HUES64 (cell line): ENCODE results near the gene FLOT2.
"Not testable (repeated sequence)": the region's sequence is repeated elsewhere in the genome, so short reads cannot be mapped to it uniquely, and the experiment has no call there.

Experiments
- H3K27ac ChIP-seq: 2 replicates; pipeline ENCODE4 v1.7.0; 2013; ENCODE audit warnings: low read depth, low read length, inconsistent platforms
- H3K27me3 ChIP-seq: 2 replicates; pipeline ENCODE4 v1.6.1; 2013; ENCODE audit warnings: mild to moderate bottlenecking, low read length; ENCODE audit not compliant: insufficient read depth
- H3K36me3 ChIP-seq: 2 replicates; pipeline ENCODE4 v1.6.1; 2013; ENCODE audit warnings: mild to moderate bottlenecking, low read length; ENCODE audit not compliant: insufficient read depth
- H3K4me1 ChIP-seq: 2 replicates; pipeline ENCODE4 v1.6.1; 2013; ENCODE audit warnings: mild to moderate bottlenecking, low read length, moderate library complexity; ENCODE audit not compliant: insufficient read depth
- H3K4me3 ChIP-seq: 2 replicates; pipeline ENCODE4 v1.5.1; 2013; ENCODE audit warnings: mild to moderate bottlenecking, low read length, moderate library complexity
- H3K9ac ChIP-seq: 2 replicates; pipeline ENCODE4 v1.6.1; 2013; ENCODE audit warnings: mild to moderate bottlenecking, low read depth, low read length
- H3K9me3 ChIP-seq: 2 replicates; pipeline ENCODE4 v1.6.1; 2013; ENCODE audit warnings: low read depth, low read length; ENCODE audit not compliant: insufficient read depth
- WGBS: fragments of 150-250, 120-280 bp; methylation state at CpG from one replicate; pipeline ENCODE4 v1.1.7; 2013; ENCODE audit warnings: missing lambda C conversion rate; 5-methylcytosine and 5-hydroxymethylcytosine counted together

The FLOT2 gene

GRCh38 chr17:28903546-28903841 lies 6.0 kb upstream of the FLOT2 start:
- WGBS: 94% methylated on average over 5 of the region's 5 CpGs
- not testable (repeated sequence) for H3K9ac ChIP-seq, H3K4me1 ChIP-seq, H3K4me3 ChIP-seq, H3K27me3 ChIP-seq, H3K27ac ChIP-seq, H3K9me3 ChIP-seq
- peaks cover 35% of the 10 kb centered on the region for H3K36me3 ChIP-seq

- H3K9ac ChIP-seq: peak within 1 kb of the TSS; percentile 78
- H3K4me3 ChIP-seq: peak within 1 kb of the TSS; percentile 73
- H3K27ac ChIP-seq: peak within 1 kb of the TSS; percentile 75
- WGBS: 5% methylated on average over 55 of the region's 55 CpGs
- H3K9me3 ChIP-seq: no peaks in the 10 kb centered on the region
- peaks cover 29% of the 10 kb centered on the region for H3K36me3 ChIP-seq
- H3K4me1 ChIP-seq: 0 out of 2 replicates have a peak, but pooled peaks cover 4% of the 10 kb centered on the region
- H3K27me3 ChIP-seq: no peaks in the 10 kb centered on the region
These were observed 5.4 kb upstream of the FLOT2 start, which contains the start of gene DHRS13 for GRCh38 chr17:28902819-28903545. TSS of gene DHRS13 (minus strand) at chr17:28903079. CDS start at chr17:28902944, 135 bp downstream.

- H3K27ac ChIP-seq: peak overlapping the region; percentile 75
These were observed 4.6 kb upstream of the FLOT2 start for GRCh38 chr17:28901866-28902818.

GRCh38 chr17:28900986-28901726 lies 3.6 kb upstream of the FLOT2 start:
- Histone ChIP-seq H3K27ac (no peak overlapping the region), H3K9me3 (no peaks in the 10 kb centered on the region), H3K9ac (no peak overlapping the region), H3K4me1 (peaks cover 7% of the 10 kb centered on the region), H3K36me3 (peaks cover 11% of the 10 kb centered on the region), H3K27me3 (no peaks in the 10 kb centered on the region), H3K4me3 (peak overlapping the region; percentile 73)
- WGBS: 94% methylated on average over 24 of the region's 24 CpGs

More at GRCh38 chr17:28901866-28902818, 4.6 kb upstream of the FLOT2 start:
- Histone ChIP-seq H3K27me3 (no peaks in the 10 kb centered on the region), H3K4me3 (peak overlapping the region; percentile 73), H3K9ac (peak overlapping the region; percentile 78), H3K4me1 (0 out of 2 replicates have a peak, but pooled peaks cover 4% of the 10 kb centered on the region), H3K36me3 (peaks cover 21% of the 10 kb centered on the region), H3K9me3 (no peaks in the 10 kb centered on the region)
- 3% methylated on average over 61 of the region's 62 CpGs for WGBS

DNA sequence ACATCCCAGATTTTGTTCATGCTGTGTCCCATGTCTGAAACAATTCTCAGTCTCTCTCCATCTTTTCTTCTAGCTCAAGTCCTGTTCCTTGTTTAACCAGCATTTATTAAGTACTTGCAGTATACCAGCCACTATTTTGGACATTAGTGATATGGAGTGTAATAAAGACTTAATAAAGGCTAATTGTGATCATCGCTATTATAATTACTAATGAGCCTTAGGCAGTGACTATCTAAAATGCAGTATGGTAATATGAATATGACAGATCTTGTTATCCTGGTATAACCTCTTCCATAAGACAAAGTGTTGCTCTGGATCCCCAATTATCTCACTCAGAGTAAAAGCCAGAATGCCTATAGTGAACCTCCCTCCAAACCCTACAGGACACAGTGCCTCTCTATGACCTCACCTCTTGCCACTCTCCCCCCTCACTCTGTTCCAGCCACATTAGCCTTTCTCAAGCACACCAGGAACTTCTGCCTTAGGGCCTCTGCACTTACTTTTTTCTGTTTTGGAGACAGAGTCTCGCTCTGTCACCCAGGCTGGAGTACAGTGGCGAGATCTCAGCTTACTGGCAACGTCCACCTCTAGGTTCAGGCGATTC lies 1.8 kb upstream of the FLOT2 start:
- WGBS: 96% methylated on average over 5 of the region's 5 CpGs
- H3K27ac ChIP-seq: no peak overlapping the region
- no peak overlapping the region for H3K4me3 ChIP-seq
- H3K9me3 ChIP-seq: no peaks in the 10 kb centered on the region
- no peak overlapping the region for H3K9ac ChIP-seq
- peaks cover 7% of the 10 kb centered on the region for H3K36me3 ChIP-seq
- no peaks in the 10 kb centered on the region for H3K27me3 ChIP-seq
- peaks cover 13% of the 10 kb centered on the region for H3K4me1 ChIP-seq

DNA sequence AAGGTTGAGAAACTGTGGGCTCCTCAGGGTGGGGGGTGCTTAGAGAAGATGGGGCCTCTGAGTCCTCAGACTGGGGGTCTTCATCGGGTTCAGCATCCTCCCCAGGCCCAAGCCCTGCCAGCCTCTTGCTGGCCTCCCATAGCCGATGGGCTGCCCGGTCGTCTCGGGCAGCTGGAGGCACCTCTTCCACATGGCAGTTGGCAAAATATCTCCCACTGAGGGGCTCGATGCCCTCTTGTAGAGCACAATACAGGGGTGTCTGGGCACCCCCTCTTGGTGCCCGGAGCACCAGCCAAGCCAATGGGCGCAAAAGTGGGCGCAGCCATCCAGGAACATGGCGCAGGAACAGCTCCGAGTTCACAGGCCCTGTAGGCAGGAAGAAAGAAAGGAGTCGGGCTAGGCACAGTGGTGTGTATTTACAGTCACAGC lies 1.0 kb upstream of the FLOT2 start:
- Histone ChIP-seq H3K4me1 (peaks cover 13% of the 10 kb centered on the region), H3K27me3 (no peaks in the 10 kb centered on the region), H3K9ac (no peak overlapping the region), H3K36me3 (peaks cover 7% of the 10 kb centered on the region), H3K9me3 (no peaks in the 10 kb centered on the region), H3K4me3 (no peak overlapping the region), H3K27ac (no peak overlapping the region)
- WGBS: 90% methylated on average over 12 of the region's 12 CpGs

DNA sequence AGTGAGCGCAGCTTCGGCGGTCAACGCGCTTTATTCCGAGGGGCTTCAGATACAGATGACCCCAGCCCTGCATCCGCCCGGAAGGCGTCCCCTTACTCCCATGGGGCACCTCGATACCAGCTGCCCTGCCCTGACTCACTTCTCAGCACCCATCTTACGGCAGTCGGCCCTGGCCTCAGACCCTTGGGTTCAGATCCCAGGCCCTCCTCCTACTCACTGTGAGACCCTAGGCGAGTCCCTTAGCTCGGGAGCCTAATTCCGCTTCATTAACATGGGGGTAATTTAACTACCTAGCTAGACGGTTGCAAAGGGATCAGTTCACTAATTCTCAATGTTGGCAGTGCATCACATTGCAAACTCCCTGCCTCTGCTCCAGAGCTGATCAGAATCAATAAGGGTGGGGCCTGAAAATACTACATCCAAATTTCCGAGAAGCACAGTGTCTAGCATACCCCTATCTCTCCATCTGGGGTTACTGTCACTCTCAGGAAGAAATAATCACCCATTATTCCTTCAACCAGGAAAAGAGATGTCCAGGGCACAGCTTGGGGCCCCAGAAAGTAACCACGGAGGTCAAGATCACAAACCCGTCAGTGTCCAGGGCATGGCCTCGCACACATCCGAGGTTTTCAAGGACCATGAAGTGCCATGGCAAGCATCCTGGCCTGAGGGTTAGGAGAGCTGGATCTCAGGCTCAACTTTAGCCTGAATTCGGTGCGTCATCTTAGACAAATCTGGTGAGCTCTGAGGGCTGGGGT lies 415 bp upstream of the FLOT2 start:
- peak overlapping the region; percentile 90; the same call in 1 of the 2 replicates for H3K27ac ChIP-seq

GRCh38 chr17:28896491-28896883 lies 1.0 kb downstream of the FLOT2 start:
- H3K9me3 ChIP-seq: no peaks in the 10 kb centered on the region
- peak overlapping the region; percentile 94 for H3K4me3 ChIP-seq
- H3K27me3 ChIP-seq: no peaks in the 10 kb centered on the region
- H3K36me3 ChIP-seq: peaks cover 7% of the 10 kb centered on the region
- H3K27ac ChIP-seq: 0 out of 2 replicates have a peak overlapping the region, but pooled peaks have one; percentile 90
- H3K4me1 ChIP-seq: peaks cover 9% of the 10 kb centered on the region
- 2% methylated on average over 4 of the region's 5 CpGs for WGBS
- peak overlapping the region; percentile 91 for H3K9ac ChIP-seq

More for the DNA sequence above, 415 bp upstream of the FLOT2 start:
- Histone ChIP-seq H3K4me3 (peak overlapping the region; percentile 94), H3K27me3 (no peaks in the 10 kb centered on the region), H3K9me3 (no peaks in the 10 kb centered on the region), H3K4me1 (peaks cover 13% of the 10 kb centered on the region), H3K9ac (peak overlapping the region; percentile 91), H3K36me3 (peaks cover 7% of the 10 kb centered on the region)
- 33% methylated on average over 23 of the region's 23 CpGs for WGBS

DNA sequence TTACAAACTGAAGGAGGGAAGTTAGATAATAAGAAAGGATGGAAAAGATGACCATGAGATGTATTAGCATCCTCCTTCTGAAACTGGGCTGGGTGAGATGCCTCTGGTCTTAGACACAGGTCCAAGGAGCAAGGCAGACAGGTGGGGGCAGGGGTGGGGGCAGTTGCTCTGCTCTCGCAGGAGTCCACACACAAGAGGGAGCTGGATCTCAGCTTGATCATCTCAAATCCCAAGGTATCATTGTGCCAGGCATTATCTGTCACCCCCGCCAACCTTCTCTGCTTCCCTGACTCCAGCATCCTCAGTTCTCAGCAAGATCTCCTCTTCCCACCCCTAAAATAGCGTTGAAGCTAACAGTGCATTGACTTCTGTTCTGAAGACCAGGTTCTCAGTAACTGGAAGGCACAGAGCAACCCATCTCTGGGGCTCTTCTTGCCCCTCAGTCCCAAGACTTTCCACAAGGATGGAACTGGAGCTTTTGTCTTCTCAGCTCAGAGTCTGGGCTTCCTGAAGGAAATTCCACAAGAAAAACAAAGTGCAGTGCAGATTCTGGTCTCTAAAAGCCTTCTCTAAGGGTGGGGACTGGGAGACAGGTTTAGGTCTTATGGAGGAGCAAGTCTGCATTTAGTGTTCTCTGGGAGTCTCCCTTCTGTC lies 1.6 kb downstream of the FLOT2 start:
- H3K9ac ChIP-seq: peak overlapping the region; percentile 91; the same call in 1 of the 2 replicates
- no peak overlapping the region for H3K27ac ChIP-seq
- H3K27me3 ChIP-seq: no peaks in the 10 kb centered on the region
- peaks cover 12% of the 10 kb centered on the region for H3K36me3 ChIP-seq
- H3K4me1 ChIP-seq: peaks cover 8% of the 10 kb centered on the region
- no peaks in the 10 kb centered on the region for H3K9me3 ChIP-seq
- peak overlapping the region; percentile 94 for H3K4me3 ChIP-seq
- WGBS: 66% methylated on average over 3 of the region's 3 CpGs
